Nucleus accumbens (tissue), 56 donors: ENCODE data around the gene FBLIM1.
A peak's percentile ranks its signal among the peaks of the same experiment; 100 is the strongest.
"Not testable (repeated sequence)": the region's sequence is repeated elsewhere in the genome, so short reads cannot be mapped to it uniquely, and the experiment has no call there.

Experiments
- DNase-seq, 56 donors: peaks; one replicate each; lab custom pipeline; 2025; lab: John Stamatoyannopoulos, UW

FBLIM1 gene

DNA sequence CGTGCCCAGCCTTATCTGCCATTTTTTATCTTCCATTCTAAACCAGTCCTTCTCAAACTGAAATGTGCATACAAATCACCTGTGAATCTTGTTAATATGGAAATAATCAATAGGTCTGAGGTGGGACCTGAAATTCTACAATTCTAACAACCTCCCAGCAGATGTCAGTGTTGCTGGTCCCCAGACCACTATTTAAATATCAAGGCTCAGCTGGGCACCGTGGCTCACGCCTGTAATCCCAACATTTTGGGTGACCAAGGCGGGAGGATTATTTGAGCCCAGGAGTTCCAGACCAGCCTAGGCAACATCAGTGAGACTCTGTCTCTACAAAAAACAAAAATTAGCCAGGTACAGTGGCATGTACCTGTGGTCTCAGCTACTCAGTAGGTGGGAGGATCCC lies 44.8 kb downstream of the FBLIM1 start:
- peak in 2 of 56 donors; percentile 1 to 12 for DNase-seq

DNA sequence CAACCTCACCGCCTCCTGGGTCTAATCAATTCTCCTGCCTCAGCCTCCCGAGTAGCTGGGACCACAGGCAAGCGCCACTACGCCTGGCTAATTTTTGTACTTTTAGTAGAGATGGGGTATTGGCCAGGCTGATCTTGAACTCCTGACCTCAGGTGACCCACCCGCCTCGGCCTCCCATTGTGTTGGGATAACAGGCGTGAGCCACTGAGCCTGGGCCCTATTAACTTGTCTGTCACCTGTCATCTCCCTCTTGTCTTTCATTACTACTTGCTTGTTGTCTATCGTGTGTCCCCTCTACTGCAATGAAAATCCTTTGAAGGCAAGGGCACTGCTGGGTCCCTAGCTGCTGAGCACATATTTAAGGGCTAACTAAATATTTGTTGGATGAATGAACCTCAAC lies 45.5 kb downstream of the FBLIM1 start:
- DNase-seq: no peak

DNA sequence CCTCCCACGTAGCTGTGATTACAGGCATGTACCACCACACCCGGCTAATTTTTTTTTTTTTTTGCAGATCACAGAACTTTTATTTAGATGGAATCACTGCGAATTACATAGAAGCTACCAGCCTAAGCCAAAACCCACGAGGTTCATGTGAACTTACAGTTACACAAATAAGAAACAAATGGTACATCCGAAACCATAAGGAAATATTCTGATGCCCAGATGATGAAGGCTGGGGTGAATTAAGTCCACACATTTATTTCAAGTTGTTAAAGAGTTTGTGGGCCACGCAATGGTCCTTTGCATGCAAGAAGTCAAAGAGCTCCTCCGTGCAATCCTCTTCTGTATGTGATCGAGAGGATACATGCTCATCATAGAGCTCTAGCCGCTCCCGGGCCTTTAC lies 48.5 kb downstream of the FBLIM1 start:
- DNase-seq: no peak

DNA sequence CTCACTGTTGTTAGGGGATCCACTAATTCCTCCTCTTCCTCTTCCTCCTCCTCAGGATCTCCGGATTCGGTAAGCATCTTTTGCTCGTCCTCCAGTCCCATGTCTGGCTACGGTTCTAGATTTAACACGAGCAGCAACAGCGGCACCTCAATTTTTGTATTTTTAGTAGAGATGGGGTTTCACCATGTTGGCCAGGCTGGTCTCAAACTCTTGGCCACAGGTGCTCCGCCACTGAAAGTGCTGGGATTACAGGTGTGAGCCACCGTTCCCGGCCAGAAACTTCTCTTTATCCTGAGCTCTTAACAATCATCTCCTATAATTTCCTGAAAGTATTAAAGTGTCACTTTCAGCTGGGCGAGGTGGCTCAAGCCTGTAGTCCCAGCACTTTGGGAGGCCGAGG lies 49.0 kb downstream of the FBLIM1 start, which contains the start of gene UQCRHL:
Gene UQCRHL, minus strand, starts transcription at position 101 of the 400 bp plus-strand sequence. Its CDS starts 0 bp downstream, at position 101.
- not testable (repeated sequence) for DNase-seq

DNA sequence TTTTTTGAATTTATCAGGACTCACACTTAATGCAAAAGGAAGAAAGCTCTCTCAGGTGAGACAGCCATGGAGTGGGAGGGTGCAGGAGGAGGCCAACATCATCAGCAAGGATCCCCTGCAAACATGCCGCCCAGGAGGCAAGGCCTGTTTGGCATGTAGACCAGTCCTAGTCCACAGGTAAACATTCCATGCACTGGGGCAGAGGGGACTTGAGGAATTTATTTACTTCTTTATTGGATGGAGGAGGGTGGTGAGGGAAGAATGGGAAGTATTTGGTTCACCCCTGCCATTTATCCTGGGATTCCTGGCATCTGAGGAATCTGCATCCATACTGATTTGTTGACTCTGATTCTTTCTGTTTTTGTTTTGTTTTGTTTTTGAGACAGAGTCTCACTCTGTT lies 50.4 kb downstream of the FBLIM1 start:
- no peak for DNase-seq

DNA sequence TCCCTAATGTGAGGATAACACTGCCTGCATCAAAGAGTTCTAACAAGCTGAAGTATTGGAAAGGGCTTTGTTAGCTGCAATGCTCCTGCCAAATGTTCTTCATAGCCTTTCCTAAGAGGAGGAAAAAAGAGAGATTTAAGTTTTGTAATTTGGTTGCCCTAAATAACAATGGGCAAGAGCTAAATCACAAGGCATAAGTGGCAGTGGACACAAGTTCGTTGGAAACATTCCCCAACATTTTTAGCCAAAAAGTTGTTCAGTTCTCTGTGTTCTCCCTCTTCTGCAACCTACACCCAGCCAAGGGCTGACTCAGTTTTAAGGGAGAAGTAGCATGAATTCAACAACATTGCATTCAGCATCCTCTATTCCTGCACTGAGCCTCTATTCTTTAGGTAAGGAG lies 51.5 kb downstream of the FBLIM1 start:
- DNase-seq: peak in 3 of 56 donors; percentile 5 to 69 (median 8)

DNA sequence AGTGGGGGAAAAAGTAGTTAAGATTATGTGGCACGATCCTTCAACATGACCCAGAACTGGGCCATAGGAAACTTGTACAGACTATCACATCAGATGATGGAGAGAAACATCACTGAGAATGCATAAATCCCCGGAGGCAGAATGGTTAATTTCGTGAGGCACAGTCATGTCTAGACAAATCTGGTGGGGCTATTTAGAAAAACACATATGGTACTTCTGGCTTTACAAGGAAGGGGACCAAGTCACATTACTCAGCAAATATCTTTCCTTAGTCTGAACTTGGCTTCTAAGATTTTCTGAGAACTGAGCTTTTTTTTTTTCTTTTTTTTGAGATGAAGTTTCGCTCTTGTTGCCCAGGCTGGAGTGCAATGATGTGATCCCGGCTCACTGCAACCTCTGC lies 58.1 kb downstream of the FBLIM1 start:
- no peak for DNase-seq

DNA sequence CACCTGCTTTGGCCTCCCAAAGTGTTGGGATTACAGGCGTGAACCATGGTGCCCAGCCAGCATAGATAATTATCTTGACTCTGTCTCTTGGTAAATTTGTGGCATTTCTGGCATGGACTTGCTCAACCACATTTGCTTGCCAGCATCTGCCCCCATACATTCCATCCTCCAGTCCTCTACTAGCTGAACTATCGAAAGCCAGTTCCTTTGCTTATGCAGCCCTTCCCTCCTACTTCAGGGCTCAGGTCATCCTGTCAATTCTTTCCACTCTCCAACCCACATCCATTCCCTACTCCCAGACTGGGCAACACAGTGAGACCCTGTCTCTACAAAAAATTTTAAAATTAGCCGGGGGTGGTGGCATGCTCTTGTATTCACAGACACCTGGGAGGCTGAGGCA lies 61.9 kb downstream of the FBLIM1 start:
- DNase-seq: no peak

DNA sequence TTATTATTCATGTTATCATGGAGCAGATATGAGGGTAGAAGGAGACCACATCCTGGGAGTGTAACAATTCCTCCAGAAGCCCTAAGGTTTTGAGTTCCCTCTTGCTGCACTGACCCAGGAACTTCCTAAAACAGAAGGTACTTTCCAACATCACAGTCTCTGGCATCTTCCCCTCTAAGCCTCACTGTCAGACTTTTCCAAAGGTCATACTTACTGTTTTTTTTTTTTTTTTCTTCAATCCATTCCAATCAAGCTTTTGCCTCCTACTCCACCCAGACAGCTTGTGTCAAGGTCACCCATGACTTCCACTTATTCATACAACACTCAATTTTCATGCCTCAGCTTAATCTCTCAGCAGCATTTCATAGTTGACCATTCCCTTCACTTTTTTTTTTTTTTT lies 67.2 kb downstream of the FBLIM1 start:
- DNase-seq: no peak

DNA sequence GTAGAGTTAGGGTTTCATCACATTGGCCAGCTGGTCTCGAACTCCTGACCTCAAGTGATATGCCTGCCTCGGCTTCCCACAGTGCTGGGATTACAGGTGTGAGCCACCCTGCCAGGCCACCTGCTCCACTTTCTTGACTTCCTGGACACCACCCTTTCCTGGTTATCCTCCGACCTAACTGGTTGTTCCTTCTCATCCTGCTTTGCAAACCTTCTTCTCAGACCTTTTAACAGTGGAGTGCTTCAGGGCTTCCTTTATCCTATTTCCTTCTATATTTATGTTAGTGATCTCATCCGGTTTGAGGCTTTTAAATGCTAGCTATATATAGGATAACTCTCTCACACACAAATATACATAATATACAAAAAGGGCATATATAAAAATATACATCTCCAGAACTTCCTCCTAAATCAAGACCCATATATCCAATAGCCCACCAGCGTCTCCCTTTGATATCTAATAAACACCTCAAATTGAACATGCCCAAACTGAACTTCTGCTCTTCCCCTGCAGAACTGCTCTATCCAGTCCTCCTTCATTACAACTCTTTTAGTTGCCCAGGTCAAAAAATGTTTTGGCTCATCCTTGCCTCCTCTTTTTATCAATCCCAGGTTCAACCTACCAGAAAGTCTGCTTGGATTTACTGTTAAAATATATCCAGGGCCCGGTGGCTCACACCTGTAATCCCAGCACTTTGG lies 68.4 kb downstream of the FBLIM1 start:
- DNase-seq: no peak

DNA sequence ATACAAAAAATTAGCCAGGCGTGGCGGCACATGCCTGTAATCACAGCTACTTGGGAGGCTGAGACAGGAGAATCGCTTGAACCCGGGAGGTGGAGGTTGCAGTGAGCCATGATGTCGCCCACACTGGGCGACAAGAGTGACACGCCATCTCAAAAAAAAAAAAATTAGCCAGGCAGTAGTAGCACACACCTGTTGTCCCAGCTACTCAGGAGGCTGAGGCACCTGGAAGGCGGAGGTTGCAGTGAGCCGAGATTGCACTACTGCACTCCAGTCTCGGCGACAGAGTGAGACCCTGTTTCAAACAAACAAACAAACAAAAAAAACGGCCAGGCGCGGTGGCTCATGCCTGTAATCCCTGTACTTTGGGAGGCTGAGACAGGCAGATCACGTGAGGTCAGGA lies 69.0 kb downstream of the FBLIM1 start:
- not testable (repeated sequence) for DNase-seq

DNA sequence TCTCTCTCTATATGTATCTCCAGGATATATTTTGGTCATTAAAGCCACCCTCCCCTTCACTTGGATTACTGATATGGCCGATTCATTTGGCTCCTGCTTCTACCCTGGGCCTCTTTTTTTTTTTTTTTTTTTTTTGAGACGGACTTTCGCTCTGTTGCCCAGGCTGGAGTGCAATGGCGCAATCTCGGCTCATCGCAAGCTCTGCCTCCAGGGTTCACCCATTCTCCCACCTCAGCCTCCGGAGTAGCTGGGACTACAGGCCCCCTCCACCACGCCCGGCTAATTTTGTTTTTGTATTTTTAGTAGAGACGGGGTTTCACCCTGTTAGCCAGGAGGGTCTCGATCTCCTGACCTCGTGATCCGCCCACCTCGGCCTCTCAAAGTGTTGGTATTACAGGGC lies 70.3 kb downstream of the FBLIM1 start:
- DNase-seq: not testable (repeated sequence)

DNA sequence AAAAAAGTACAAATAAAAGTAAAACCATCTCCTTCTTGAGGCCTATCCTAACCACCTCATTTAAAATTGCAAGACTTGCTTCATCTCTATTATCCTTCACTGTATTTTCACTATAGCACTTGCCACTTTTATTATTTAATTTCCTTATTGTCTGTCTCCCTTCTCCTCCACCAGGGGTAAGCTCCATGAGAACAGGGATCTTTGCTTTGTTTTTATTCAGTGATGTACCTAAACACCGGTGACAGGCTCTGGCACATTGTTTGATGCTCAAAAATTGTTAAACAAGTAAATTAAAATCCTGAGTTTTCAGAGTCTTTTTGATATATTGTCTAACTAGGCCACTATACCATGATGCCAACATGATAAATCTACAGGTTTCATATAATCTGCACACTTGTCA lies 71.7 kb downstream of the FBLIM1 start:
- DNase-seq: no peak

DNA sequence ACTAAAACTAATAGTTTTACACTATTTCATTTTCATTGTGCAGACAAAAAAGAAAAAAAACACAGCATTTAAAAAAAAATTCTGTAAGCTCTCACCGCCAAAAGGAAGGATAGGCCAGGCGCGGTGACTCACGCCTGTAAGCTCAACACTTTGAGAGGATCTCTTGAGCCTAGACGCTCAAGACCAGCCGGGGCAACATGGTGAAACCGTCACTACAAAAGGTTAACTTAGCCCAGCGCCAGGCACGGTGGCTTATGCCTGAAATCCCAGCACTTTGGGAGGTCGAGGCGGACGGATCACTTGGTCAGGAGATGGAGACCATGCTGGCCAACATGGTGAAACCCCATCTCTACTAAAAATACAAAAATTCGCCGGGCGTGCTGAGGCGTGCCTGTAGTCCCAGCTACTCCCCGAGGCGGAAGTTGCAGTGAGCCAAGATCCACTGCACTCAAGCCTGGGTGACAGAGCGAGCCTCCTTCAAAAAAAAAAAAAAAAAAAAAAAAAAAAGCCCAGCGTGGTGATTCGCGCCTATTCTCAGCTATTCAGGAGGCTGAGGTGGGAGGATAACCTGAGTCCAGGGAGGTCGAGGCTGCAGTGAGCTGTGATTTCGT lies 74.6 kb downstream of the FBLIM1 start:
- peak in 20 of 56 donors; percentile 9 to 29 (median 18) for DNase-seq

DNA sequence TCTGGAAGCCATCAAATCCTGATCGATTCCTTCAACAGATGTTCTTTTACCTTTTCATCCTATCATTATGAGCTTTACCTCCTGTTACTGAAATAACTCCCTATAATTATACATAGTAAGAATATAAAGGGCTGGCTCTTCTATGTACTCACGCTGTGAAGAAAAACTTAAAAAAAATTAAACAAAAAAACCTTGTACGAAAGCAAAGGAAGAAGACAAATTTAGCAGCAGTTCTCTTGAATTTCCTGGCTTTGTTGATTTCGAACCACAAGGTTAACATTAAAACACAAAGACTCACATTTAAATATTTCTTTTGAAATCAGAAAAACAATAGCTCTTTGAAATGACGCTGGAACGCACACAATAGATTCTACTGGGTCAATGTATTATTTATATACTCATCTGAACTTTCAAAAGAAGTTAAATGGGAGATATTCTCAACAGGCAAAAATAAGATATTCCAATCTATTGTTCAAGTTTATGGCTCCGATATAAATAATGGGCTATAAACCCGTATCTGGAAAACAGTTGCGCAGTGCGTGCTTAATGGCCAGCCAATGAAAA lies 75.3 kb downstream of the FBLIM1 start:
- no peak for DNase-seq

DNA sequence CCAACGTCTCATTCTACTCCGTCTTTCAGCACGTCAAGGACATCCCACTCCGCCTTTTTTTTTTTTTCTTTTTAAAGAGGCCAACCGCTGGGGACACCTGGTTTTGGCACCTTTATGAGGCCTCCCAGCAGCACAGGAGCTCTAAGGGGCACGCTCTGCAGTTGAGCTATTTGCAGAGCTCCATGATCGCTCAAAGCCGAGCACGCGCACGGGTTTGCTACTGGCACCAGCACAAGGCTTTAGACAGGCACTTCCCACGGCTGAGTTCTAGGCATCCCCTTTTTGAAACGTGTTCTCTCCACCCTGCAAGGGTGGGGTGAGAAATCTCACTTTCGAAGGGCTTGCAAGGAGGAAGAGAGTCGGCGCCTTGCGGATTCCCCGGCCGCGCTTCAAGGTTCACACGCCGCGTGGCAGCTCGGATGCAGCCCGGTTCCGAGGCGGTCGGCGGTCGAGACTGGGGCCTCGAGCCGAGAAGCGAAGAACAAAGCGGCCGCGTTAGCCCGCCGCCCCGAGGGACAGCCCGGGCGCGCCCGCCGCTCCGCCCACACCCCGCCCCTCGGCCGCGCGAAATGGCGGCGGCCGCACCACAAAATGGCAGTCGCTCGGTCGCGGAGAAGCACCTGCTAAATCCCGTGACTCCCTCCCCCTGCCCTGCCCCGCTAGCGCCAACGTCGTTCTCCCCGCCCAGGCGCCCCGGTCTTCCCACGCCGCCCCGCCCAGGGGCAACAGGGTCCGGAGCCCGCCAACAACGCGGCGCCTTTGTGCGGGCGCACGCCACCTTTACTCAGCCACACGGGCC lies 76.0 kb downstream of the FBLIM1 start:
- peak in 55 of 56 donors; percentile 46 to 93 (median 84) for DNase-seq

DNA sequence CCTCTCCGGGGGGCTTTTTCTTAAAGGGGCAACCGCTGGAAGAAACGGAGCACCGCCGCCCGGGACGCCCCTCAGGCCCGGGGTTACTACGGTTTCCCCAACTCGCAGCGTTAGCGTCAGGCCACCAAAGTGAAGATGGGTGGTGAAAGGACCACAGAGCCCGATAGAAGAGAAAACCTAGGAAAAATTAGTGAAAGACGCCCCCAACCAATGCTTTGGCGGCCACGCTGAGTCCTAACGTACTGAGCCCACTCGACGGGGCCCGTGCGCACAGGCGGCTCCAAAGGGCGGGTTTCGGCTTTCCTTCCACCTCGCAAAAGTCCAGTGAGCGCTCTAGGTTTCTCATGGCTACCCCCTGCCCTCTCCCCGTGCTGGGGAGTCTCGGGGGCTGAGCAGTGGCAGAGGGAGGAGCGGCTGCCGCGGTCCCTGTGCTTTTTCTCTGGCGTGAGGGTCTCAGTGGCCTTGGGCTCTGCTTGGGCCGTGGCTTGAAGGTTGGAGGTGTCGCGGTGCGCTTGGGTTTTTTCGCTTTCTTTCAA lies 76.7 kb downstream of the FBLIM1 start:
- peak in 4 of 56 donors; percentile 37 to 65 (median 53) for DNase-seq

DNA sequence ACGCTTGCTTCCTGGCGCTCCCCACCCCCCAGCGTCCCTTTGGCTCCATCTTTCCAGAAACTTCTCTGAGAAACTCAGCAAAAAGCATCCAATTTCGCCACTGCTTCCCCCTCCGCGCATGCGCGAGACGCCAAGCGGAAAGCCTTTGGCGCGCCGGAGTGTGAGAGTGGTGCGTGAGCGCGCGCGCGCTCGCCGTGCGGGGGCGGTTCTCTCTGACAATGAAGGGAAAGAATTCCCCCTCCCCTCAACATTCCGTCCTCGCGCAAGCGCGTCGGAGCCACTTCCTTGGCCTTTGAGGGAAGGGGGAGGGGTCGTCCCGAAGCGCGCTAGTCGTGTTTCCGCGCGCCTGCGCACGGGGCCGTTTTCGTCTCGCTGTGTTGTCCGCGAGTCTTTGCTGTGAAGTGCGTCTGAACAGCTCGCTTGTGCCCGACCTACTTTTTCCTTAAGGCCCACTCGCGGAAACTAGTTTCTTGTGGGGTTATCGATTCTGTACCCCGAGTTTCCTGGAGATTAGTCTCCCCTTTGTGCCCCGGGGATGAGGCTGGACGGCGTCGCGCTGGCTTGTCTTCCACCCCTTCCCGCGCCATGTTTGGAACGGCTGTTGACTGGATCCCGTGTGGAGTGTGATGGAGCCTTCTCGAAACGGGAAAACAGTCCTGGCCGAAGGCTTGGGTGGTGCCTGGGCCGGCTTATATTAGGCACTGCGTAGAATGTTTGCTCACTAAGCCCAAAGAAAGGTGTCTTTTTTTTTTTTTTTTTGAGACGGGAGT lies 77.3 kb downstream of the FBLIM1 start:
- DNase-seq: peak; percentile 69 to 100 (median 98)
